K562 (cell line): ENCODE data around the gene TDO2. TPM values are rescaled to one million over a fixed set of nuclear protein-coding genes. Genes with fewer than 3 reads are reported as not detected.

Experiments used
- ATAC-seq: fragments of 200-7000 bp; cut with Tn5 transposase; 3 replicates; pipeline ENCODE4 v1.9.1; 2020; ENCODE audit warnings: moderate library complexity
- BruUV-seq: library from RNA; stranded (reverse); fragments of 400-500 nt; replicated peaks from 2 replicates; lab custom pipeline; 2021; lab: Mats Ljungman, UMichigan
- CTCF ChIA-PET: fragments of 300-600 bp; formaldehyde crosslinking; extraction: SDS; loops from one replicate; lab custom pipeline; 2021; ENCODE audit warnings: low intra/inter-chr PET ratio; lab: Yijun Ruan, JAX
- POLR2A ChIA-PET: fragments of 300-600, 350-650 bp; sonication (Branson Sonifier 250); formaldehyde crosslinking; extraction: SDS; loops from one replicate; lab custom pipeline; 2021; ENCODE audit warnings: antibody characterized with exemption, inconsistent platforms; lab: Yijun Ruan, JAX
- DNase-seq, 4 experiments: peaks; one replicate each; pipeline versions ENCODE4 v3.0.0 to v3.0.0-alpha.2; 2011 to 2018; ENCODE audit warnings: low spot score in 3 of 4, mixed read lengths in 3 of 4; ENCODE audit errors: extremely low read depth in 1 of 4
- FAIRE-seq: peaks from 2 replicates; lab custom pipeline; 2011; peaks lifted over from hg19 to GRCh38; lab: Jason Lieb, UNC
- H2AFZ ChIP-seq: 2 replicates; pipeline ENCODE4 v1.6.0; 2011; ENCODE audit warnings: low read depth, low read length, control low read depth, inconsistent platforms
- H3K27ac ChIP-seq: fragments of 200-600 bp; 3 replicates; pipeline ENCODE4 v1.8.0; 2011; ENCODE audit warnings: low read depth, mild to moderate bottlenecking, control low read depth, inconsistent platforms, low read length, moderate library complexity, mixed read lengths; ENCODE audit errors: extremely low read depth
- H3K27me3 ChIP-seq, 2 experiments: fragments of 300-600 bp in 1 of 2; 2 replicates in 1 of 2; 3 replicates in 1 of 2; pipeline versions ENCODE4 v1.6.0 to v1.8.0; 2011; ENCODE audit warnings: inconsistent platforms in 2 of 2, low read length in 2 of 2, mild to moderate bottlenecking in 1 of 2, mixed read lengths in 1 of 2, moderate library complexity in 1 of 2; ENCODE audit not compliant: control insufficient read depth in 2 of 2, insufficient read depth in 2 of 2
- H3K36me3 ChIP-seq: fragments of 300-600 bp; 3 replicates; pipeline ENCODE4 v1.8.0; 2011; ENCODE audit warnings: mild to moderate bottlenecking, low read length, inconsistent platforms; ENCODE audit not compliant: control insufficient read depth, insufficient read depth
- H3K4me1 ChIP-seq, 2 experiments: fragments of 200-600 bp in 1 of 2; replicated peaks in 1 of 2; 2 replicates in 1 of 2; 3 replicates in 1 of 2; pipeline versions ENCODE4 v1.5.1 to v1.8.0; 2011; ENCODE audit warnings: inconsistent platforms in 2 of 2, low read length in 2 of 2, mild to moderate bottlenecking in 1 of 2, mixed read lengths in 1 of 2, moderate library complexity in 1 of 2; ENCODE audit not compliant: control insufficient read depth in 2 of 2, insufficient read depth in 2 of 2
- H3K4me2 ChIP-seq: 2 replicates; pipeline ENCODE4 v1.6.1; 2011; ENCODE audit warnings: low read length, control low read depth, inconsistent platforms, mixed read lengths; ENCODE audit not compliant: insufficient read depth
- H3K4me3 ChIP-seq: fragments of 200-600 bp; sonication (generic), shearing (Covaris generic); 2 replicates; pipeline ENCODE4 v1.5.1; 2016; ENCODE audit warnings: control low read depth, inconsistent platforms
- H3K79me2 ChIP-seq: fragments of 200-600 bp; 3 replicates; pipeline ENCODE4 v1.8.0; 2011; ENCODE audit warnings: low read length, inconsistent platforms; ENCODE audit not compliant: control insufficient read depth, insufficient read depth
- H3K9ac ChIP-seq, 2 experiments: 2 replicates each; pipeline versions ENCODE4 v1.6.0 to v1.6.1; 2011; ENCODE audit warnings: low read depth in 2 of 2, low read length in 2 of 2, control low read depth in 1 of 2, inconsistent platforms in 1 of 2, mild to moderate bottlenecking in 1 of 2, mixed read lengths in 1 of 2; ENCODE audit not compliant: insufficient read depth in 1 of 2
- H3K9me1 ChIP-seq: one replicate; pipeline ENCODE4 v1.6.0; 2011; ENCODE audit warnings: inconsistent platforms, mild to moderate bottlenecking, low read length, moderate library complexity; ENCODE audit not compliant: control insufficient read depth, insufficient read depth
- H3K9me3 ChIP-seq: replicated peaks from 2 replicates; pipeline ENCODE4 v1.5.1; 2011; ENCODE audit warnings: low read depth, low read length, inconsistent platforms; ENCODE audit not compliant: control insufficient read depth, insufficient read depth
- H4K20me1 ChIP-seq: replicated peaks from 2 replicates; pipeline ENCODE4 v1.6.1; 2011; ENCODE audit warnings: low read length, inconsistent platforms, mixed read lengths; ENCODE audit not compliant: control insufficient read depth, insufficient read depth
- BCL6 ChIP-seq: fragments of 250-450 bp; sonication (Bioruptor Pico); IDR thresholded peaks from 2 replicates; pipeline ENCODE4 v1.4.0; 2020
- ETS1 ChIP-seq: conservative IDR thresholded peaks from 2 replicates; pipeline ENCODE4 v1.6.1; 2011; ENCODE audit warnings: low read depth, mild to moderate bottlenecking, low read length; ENCODE audit not compliant: control insufficient read depth
- GABPA ChIP-seq: fragments of 200-800 bp; sonication (Bioruptor generic); conservative IDR thresholded peaks from 2 replicates; pipeline ENCODE4 v1.6.1; 2016; ENCODE audit warnings: low read depth, missing genetic modification characterization, missing compliant biosample characterization
- HNRNPK ChIP-seq: fragments of 200-400 bp; formaldehyde crosslinking; IDR thresholded peaks from one replicate; pipeline ENCODE4 v1.6.1; 2018; ENCODE audit warnings: mild to moderate bottlenecking, low read depth, low read length; ENCODE audit not compliant: poor library complexity, severe bottlenecking
- KDM5B ChIP-seq: fragments of 200-600 bp; sonication (generic); IDR thresholded peaks from 2 replicates; pipeline ENCODE4 v1.6.1; 2012; ENCODE audit warnings: low read depth, mild to moderate bottlenecking, moderate library complexity, low read length, control low read depth, inconsistent platforms; ENCODE audit not compliant: insufficient replicate concordance
- NR2C1 ChIP-seq, 2 experiments: fragments of 450-650 bp; IDR thresholded peaks; 2 replicates each; pipeline ENCODE4 v1.6.1; 2017; ENCODE audit warnings: mild to moderate bottlenecking in 2 of 2, antibody characterized with exemption in 1 of 2, inconsistent platforms in 1 of 2, missing compliant biosample characterization in 1 of 2, missing genetic modification characterization in 1 of 2
- RFX7 ChIP-seq: fragments of 250-450 bp; sonication (Bioruptor Pico); IDR thresholded peaks from 2 replicates; pipeline ENCODE4 v1.5.1; 2021; ENCODE audit warnings: mild to moderate bottlenecking
- SAP30 ChIP-seq: fragments of 200-600 bp; sonication (generic); IDR thresholded peaks from 2 replicates; pipeline ENCODE4 v1.6.1; 2012; ENCODE audit warnings: borderline replicate concordance, low read depth, mild to moderate bottlenecking, moderate library complexity, low read length, control low read depth, inconsistent platforms; ENCODE audit not compliant: insufficient read depth, poor library complexity, severe bottlenecking
- SLC30A9 ChIP-seq: fragments of 250-450 bp; sonication (Bioruptor Pico); IDR thresholded peaks from 2 replicates; pipeline ENCODE4 v1.8.0; 2022; ENCODE audit warnings: mild to moderate bottlenecking, moderate library complexity
- SMC3 ChIP-seq: conservative IDR thresholded peaks from 2 replicates; pipeline ENCODE4 v1.6.1; 2011; ENCODE audit warnings: low read depth, low read length, improper control_type of control experiment; ENCODE audit not compliant: insufficient read depth
- THAP7 ChIP-seq: fragments of 250-450 bp; sonication (Bioruptor Pico); IDR thresholded peaks from 2 replicates; pipeline ENCODE4 v1.5.0; 2021
- XRCC5 ChIP-seq: fragments of 200-400 bp; formaldehyde crosslinking; IDR thresholded peaks from 2 replicates; pipeline ENCODE4 v1.6.1; 2017; ENCODE audit warnings: low read depth, mild to moderate bottlenecking, low read length
- ZKSCAN3 ChIP-seq: fragments of 250-450 bp; sonication (Bioruptor Pico); IDR thresholded peaks from 2 replicates; pipeline ENCODE4 v1.4.0; 2020
- ZNF24 ChIP-seq: fragments of 450-650 bp; IDR thresholded peaks from 2 replicates; pipeline ENCODE4 v1.6.1; 2016
- ZNF609 ChIP-seq: sonication (generic); formaldehyde crosslinking; IDR thresholded peaks from 2 replicates; pipeline ENCODE4 v1.8.1; 2023; ENCODE audit warnings: missing genetic modification reagents, mild to moderate bottlenecking, borderline replicate concordance
- ZSCAN32 ChIP-seq: fragments of 450-650 bp; formaldehyde crosslinking; IDR thresholded peaks from 2 replicates; pipeline ENCODE4 v1.4.0; 2020; ENCODE audit warnings: mild to moderate bottlenecking, moderate library complexity
- WGBS: fragments of 100-300 bp; shearing (Covaris generic); methylation state at CpG from one replicate; pipeline ENCODE4 v1.1.6; 2016; ENCODE audit warnings: low coverage, mixed read lengths; ENCODE audit not compliant: insufficient coverage; ENCODE audit errors: missing lambda C conversion rate; 5-methylcytosine and 5-hydroxymethylcytosine counted together
- in situ Hi-C: fragments of 300-500 bp; cut with MboI; formaldehyde crosslinking; loops from 4 replicates; pipeline ENCODE4 v1.15.0; 2018; ENCODE audit warnings: inconsistent platforms, mixed read lengths
- intact Hi-C: fragments of 100-400 bp; cut with micrococcal nuclease; formaldehyde crosslinking; loops from 2 replicates; pipeline ENCODE4 v1.14.2; 2022
- polyA plus RNA-seq, 8 experiments: library from polyadenylated mRNA; depleted of rRNA in 4 of 8; stranded (reverse) in 5 of 8; unstranded in 3 of 8; fragments of >200 nt; fragmentation: Nextera tagmentation in 2 of 8; fragmentation: Illumina TruSeq in 1 of 8; extraction: Ambion mirVana in 2 of 8; extraction: Trizol in 1 of 8; gene quantifications; 2 replicates each; pipeline versions ENCODE4 v1.2.1 to v1.2.3, GENCODE V29; 2011 to 2014; ENCODE audit warnings: inconsistent platforms in 1 of 8, missing spikeins in 1 of 8
- total RNA-seq, 7 experiments: library from RNA; depleted of rRNA in 6 of 7; stranded (reverse); fragments of >200 nt in 6 of 7; fragmentation: Illumina TruSeq in 2 of 7; extraction: Trizol in 2 of 7; gene quantifications; 2 replicates each; pipeline versions ENCODE4 v1.2.1 to v1.2.3, GENCODE V29; 2011 to 2021; ENCODE audit warnings: low replicate concordance in 1 of 7

TDO2 gene
- total and polyA plus RNA-seq, 9 of the 15 experiments (the other 6 are each of a cell fraction or from before 2014, with no cell fraction given), result 0.09 to 0.65 (median 0.22) TPM; not detected in 2

- intact Hi-C loops, result no loop called here
- WGBS, result 0% methylated on average over 1 of the region's 2 CpGs
- DNase-seq, result no peak
- no TSS peak for BruUV-seq
- no peaks in the 10 kb centered on the region for H3K4me1 ChIP-seq
- no peak overlapping the region for H2AFZ ChIP-seq
- no peak overlapping the region for H3K4me2 ChIP-seq
- no peak overlapping the region for H3K9ac ChIP-seq
- no peaks in the 10 kb centered on the region for H3K36me3 ChIP-seq
- no peaks in the 10 kb centered on the region for H3K27me3 ChIP-seq
- H3K9me1 ChIP-seq, result no peaks in the 10 kb centered on the region
- no peaks in the 10 kb centered on the region for H4K20me1 ChIP-seq
- TF ChIP-seq GABPA (tag) (no peak), THAP7 (CRISPR knock-in tag) (no peak), SLC30A9 (CRISPR knock-in tag) (no peak), ETS1 (no peak), BCL6 (CRISPR knock-in tag) (no peak), HNRNPK (no peak), SAP30 (no peak), NR2C1 (IDR thresholded peaks at IDR 0.05) (no peak), NR2C1 (tag; IDR thresholded peaks at IDR 0.05) (no peak), KDM5B (no peak), XRCC5 (no peak), RFX7 (CRISPR knock-in tag) (no peak), ZSCAN32 (CRISPR knock-in tag) (no peak), ZNF609 (CRISPR knock-in tag) (no peak), ZNF24 (no peak), SMC3 (no peak), ZKSCAN3 (CRISPR knock-in tag) (no peak)
- H3K79me2 ChIP-seq, result no peaks in the 10 kb centered on the region
- no peaks in the 10 kb centered on the region for H3K9me3 ChIP-seq
- ChIA-PET CTCF (no interaction called here), POLR2A (no interaction called here)
- in situ Hi-C loops, result no loop called here
- no peak overlapping the region for H3K27ac ChIP-seq
- no peak for ATAC-seq
- FAIRE-seq, result no peak
- H3K4me3 ChIP-seq, result no peak overlapping the region
Measured at GRCh38 chr4:155962767-155963166, 59.3 kb downstream of the TDO2 start.
